ENCODE results near the gene ARL8B. TPM values are rescaled to one million over a fixed set of nuclear protein-coding genes. Genes with fewer than 3 reads are reported as not detected.

Gene ARL8B
- total and polyA plus RNA-seq, 2 of the 8 experiments (the other 6 are each of a cell fraction or from before 2014, with no cell fraction given), result 14.5 to 27.8 TPM

- TF ChIP-seq RBBP5 (IDR thresholded peaks at IDR 0.05; ENCODE audit: borderline replicate concordance, low read depth, low read length), result peak; percentile 97
- no peak for TF ChIP-seq RNF2 (IDR thresholded peaks at IDR 0.05; ENCODE audit: borderline replicate concordance, low read depth, low read length, missing control alignments, poor library complexity, severe bottlenecking)
- TF ChIP-seq PHF8 (conservative IDR thresholded peaks at IDR 0.05; ENCODE audit: low read depth, low read length), result peak; percentile 96
- TF ChIP-seq KDM1A (IDR thresholded peaks at IDR 0.05; ENCODE audit: borderline replicate concordance, low read length), result no peak
- peak in 1 of 2 experiments; percentile 73; a peak in 1 of 3 replicates for TF ChIP-seq EP300 (IDR thresholded peaks at IDR 0.05; ENCODE audit: borderline replicate concordance in 1 of 2, low read depth in 2 of 2, low read length in 2 of 2)
- 0 out of 2 replicates have a peak, but pooled peaks have one; percentile 31 for TF ChIP-seq TEAD4 (IDR thresholded peaks at IDR 0.05; ENCODE audit: low read depth, low read length)
- TF ChIP-seq KDM5A (IDR thresholded peaks at IDR 0.05; ENCODE audit: low read length), result peak; percentile 60; the same call in 1 of the 2 replicates
- no peak for TF ChIP-seq CBX5 (IDR thresholded peaks at IDR 0.05; ENCODE audit: low read depth, low read length)
- TF ChIP-seq TAF1 (IDR thresholded peaks at IDR 0.05; ENCODE audit: low read depth, low read length), result peak; percentile 89
- no peak; the same call in 1 of the 2 replicates for TF ChIP-seq JUND (IDR thresholded peaks at IDR 0.05; ENCODE audit: low read length)
- peak; percentile 67 for TF ChIP-seq MAX (IDR thresholded peaks at IDR 0.05)
- peak in 1 of 2 experiments; percentile 79; a peak in 1 of 4 replicates for TF ChIP-seq HDAC2 (IDR thresholded peaks at IDR 0.05; ENCODE audit: borderline replicate concordance in 1 of 2, low read depth in 2 of 2, low read length in 2 of 2)
These were observed at the start of gene ARL8B (continued) for GRCh38 chr3:5122030-5122740.

Data from H1 (cell line).